GM20431 (cell line): ENCODE results near the gene BTF3L4.

Experiments
- in situ Hi-C: fragments of 300-500 bp; cut with MseI, MboI; formaldehyde crosslinking; loops from one replicate; pipeline ENCODE4 v1.15.0; 2020; ENCODE audit warnings: low sequenced_read_pairs; ENCODE audit not compliant: unreplicated experiment

Gene BTF3L4

GRCh38 chr1:52119301-52120079 is 63.4 kb downstream of the BTF3L4 start:
- in situ Hi-C loops, result no loop called here

- in situ Hi-C loops, result no loop called here
Observed at GRCh38 chr1:52122384-52122783, 66.3 kb downstream of the BTF3L4 start.

- in situ Hi-C loops, result no loop called here
Observed at GRCh38 chr1:52123622-52124021, 67.5 kb downstream of the BTF3L4 start.

GRCh38 chr1:52125736-52126359 is 69.8 kb downstream of the BTF3L4 start:
- in situ Hi-C loops, result loop anchor here (25.0 kb wide), 2 partner anchors 161 to 561 kb away; partner anchors contain the start of gene COA7

GRCh38 chr1:52127181-52128180 is 71.4 kb downstream of the BTF3L4 start:
- in situ Hi-C loops, result loop anchor here (25.0 kb wide), 2 partner anchors 160 to 560 kb away; partner anchors contain the start of gene COA7

GRCh38 chr1:52139817-52140540 is 83.9 kb downstream of the BTF3L4 start:
- in situ Hi-C loops, result loop anchor here (25.0 kb wide), 2 partner anchors 147 to 547 kb away; partner anchors contain the start of gene COA7
